ENCODE results near the gene FANCE.

Gene FANCE

DNA sequence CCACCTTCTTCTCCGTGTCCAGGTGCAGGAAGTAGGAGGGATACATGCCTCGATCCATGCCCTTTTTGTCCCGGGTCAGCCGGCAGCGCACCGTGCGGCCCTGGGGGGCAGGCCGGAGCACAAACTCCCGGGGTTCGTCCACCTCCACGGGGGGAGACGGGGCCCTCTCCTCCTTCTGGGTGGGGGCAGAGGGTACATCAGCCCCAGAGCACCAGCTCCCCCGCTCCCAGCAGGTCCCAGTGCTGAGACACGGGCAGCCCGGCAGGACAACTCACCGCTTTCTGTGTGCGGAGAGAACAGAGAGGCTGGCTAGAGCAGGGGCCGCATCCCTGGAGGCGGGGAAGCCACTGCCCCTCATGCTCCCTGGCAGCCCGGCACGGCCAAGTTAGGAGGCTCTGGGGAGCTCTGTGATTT lies 53.9 kb downstream of the FANCE start:
- DNase-seq (ENCODE audit: low read depth), result no peak
- TF ChIP-seq, protein P1, sequence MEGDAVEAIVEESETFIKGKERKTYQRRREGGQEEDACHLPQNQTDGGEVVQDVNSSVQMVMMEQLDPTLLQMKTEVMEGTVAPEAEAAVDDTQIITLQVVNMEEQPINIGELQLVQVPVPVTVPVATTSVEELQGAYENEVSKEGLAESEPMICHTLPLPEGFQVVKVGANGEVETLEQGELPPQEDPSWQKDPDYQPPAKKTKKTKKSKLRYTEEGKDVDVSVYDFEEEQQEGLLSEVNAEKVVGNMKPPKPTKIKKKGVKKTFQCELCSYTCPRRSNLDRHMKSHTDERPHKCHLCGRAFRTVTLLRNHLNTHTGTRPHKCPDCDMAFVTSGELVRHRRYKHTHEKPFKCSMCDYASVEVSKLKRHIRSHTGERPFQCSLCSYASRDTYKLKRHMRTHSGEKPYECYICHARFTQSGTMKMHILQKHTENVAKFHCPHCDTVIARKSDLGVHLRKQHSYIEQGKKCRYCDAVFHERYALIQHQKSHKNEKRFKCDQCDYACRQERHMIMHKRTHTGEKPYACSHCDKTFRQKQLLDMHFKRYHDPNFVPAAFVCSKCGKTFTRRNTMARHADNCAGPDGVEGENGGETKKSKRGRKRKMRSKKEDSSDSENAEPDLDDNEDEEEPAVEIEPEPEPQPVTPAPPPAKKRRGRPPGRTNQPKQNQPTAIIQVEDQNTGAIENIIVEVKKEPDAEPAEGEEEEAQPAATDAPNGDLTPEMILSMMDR (IDR thresholded peaks at IDR 0.05; ENCODE audit: insufficient read depth, low read depth, low read length, missing control alignments), result no peak
- no peak overlapping the region for H3K4me3 ChIP-seq (ENCODE audit: low read depth, low read length)

DNA sequence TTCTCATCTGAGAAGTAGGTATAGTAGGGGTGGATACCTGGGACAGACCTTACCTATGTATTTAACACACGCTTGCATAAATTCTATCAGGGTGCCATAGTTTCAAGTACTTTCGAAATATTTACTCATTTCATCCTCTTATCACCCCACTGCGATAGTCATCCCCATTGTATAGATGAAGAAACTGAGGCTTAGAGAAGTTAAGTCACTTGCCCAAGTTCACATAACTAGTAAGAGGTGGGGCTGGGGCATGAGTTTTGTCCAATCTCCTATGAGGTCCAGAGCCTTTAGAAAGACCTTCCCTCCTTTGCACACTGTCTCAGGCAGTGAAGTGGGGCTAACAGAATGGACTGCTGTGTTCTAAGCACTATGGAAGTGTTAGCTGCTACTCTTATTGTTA lies 54.4 kb downstream of the FANCE start:
- DNase-seq (ENCODE audit: low read depth), result no peak
- no peak overlapping the region for H3K4me3 ChIP-seq (ENCODE audit: low read depth, low read length)
- TF ChIP-seq, protein P1 (IDR thresholded peaks at IDR 0.05; ENCODE audit: insufficient read depth, low read depth, low read length, missing control alignments), result no peak

DNA sequence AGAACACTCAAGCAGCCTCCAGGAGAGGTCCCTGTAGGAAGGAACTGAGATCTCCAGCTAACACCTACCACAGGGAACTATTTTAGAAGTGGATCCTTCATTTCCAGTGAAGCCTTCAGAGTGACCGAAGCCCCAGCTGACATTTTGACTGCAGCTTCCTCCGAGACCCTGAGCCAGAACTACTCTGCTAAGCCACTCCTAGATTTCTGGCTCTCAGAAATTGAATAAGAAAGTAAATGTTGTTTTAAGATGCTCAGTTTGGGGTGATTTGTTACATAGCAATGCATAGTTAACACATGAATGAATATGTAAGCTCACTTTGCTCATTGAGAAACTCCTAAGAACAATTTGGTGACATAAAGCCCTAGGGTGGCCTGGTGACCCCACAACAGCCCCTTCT lies 55.1 kb downstream of the FANCE start:
- no peak for DNase-seq (ENCODE audit: low read depth)
- H3K4me3 ChIP-seq (ENCODE audit: low read depth, low read length), result no peak overlapping the region
- TF ChIP-seq, protein P1 (IDR thresholded peaks at IDR 0.05; ENCODE audit: insufficient read depth, low read depth, low read length, missing control alignments), result no peak

DNA sequence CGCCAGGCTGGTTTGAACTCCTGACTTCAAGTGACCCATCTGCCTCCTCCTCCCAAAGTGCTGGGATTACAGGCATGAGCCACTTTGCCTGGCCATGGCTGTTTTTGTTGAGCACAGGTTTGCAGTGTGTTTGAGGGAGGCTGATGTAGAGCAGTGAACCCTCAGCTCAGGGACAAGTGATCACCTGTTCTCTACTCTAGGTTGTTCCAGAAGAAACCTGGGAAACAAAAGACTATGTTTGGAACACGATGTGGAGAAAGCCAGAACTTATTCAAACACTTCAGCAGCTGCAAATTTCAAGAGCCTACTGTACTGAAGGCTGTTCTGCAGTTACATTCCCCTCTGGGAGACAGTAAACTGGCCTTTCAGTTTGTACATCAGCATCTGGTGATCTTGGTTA lies 55.9 kb downstream of the FANCE start:
- TF ChIP-seq, protein P1 (IDR thresholded peaks at IDR 0.05; ENCODE audit: insufficient read depth, low read depth, low read length, missing control alignments), result no peak
- DNase-seq (ENCODE audit: low read depth), result no peak
- no peak overlapping the region for H3K4me3 ChIP-seq (ENCODE audit: low read depth, low read length)

DNA sequence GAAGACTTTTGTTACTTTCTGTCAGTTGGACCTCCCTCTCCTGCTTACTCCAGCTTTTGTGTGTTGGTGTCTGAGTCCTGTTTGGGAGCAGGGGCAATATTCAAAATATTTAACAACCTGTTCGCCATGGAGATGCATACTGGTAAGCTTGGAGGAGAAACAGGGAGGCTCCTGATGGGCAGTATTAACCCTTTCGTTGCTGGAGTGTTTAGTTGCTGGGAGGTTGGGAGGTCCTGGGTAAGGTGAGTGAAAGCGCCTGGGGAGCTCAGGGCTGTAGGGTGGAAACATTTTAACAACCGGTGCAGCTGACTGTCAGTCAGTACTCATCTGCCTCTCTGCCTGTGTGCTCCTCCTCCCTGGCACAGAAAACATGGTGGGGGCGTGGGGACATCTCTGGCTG lies 56.4 kb downstream of the FANCE start:
- H3K4me3 ChIP-seq (ENCODE audit: low read depth, low read length), result no peak overlapping the region
- TF ChIP-seq, protein P1 (IDR thresholded peaks at IDR 0.05; ENCODE audit: insufficient read depth, low read depth, low read length, missing control alignments), result no peak
- DNase-seq (ENCODE audit: low read depth), result no peak

- no peak overlapping the region for H3K4me3 ChIP-seq (ENCODE audit: low read depth, low read length)
- no peak for DNase-seq (ENCODE audit: low read depth)
- TF ChIP-seq, protein P1 (IDR thresholded peaks at IDR 0.05; ENCODE audit: insufficient read depth, low read depth, low read length, missing control alignments), result no peak
These were observed 58.9 kb downstream of the FANCE start for GRCh38 chr6:35510916-35511561.

GRCh38 chr6:35511562-35511941 lies 59.4 kb downstream of the FANCE start:
- TF ChIP-seq, protein P1 (IDR thresholded peaks at IDR 0.05; ENCODE audit: insufficient read depth, low read depth, low read length, missing control alignments), result no peak
- no peak overlapping the region for H3K4me3 ChIP-seq (ENCODE audit: low read depth, low read length)
- no peak for DNase-seq (ENCODE audit: low read depth)

All from GM12865 (cell line).